ENCODE results near the gene CMAS.
A peak's percentile ranks its signal among the peaks of the same experiment; 100 is the strongest.
"Not testable (repeated sequence)": the region's sequence is repeated elsewhere in the genome, so short reads cannot be mapped to it uniquely, and the experiment has no call there.

CMAS gene

GRCh38 chr12:22084852-22085251 lies 38.8 kb downstream of the CMAS start:
- TF ChIP-seq CTCF (IDR thresholded peaks at IDR 0.05; ENCODE audit: unreplicated experiment in 3 of 3): no peak
- peaks cover 14% of the 10 kb centered on the region for H3K4me1 Mint-ChIP-seq
- peaks cover 4% of the 10 kb centered on the region for H3K27me3 Mint-ChIP-seq (ENCODE audit: low read depth)
- no peak overlapping the region for H3K4me3 Mint-ChIP-seq
- H3K9me3 Mint-ChIP-seq: no peaks in the 10 kb centered on the region
- no peak overlapping the region for H3K27ac Mint-ChIP-seq
- no peaks in the 10 kb centered on the region for H3K36me3 Mint-ChIP-seq (ENCODE audit: low read depth)

- H3K4me3 Mint-ChIP-seq: no peak overlapping the region
- peaks cover 2% of the 10 kb centered on the region for H3K27me3 Mint-ChIP-seq (ENCODE audit: low read depth)
- TF ChIP-seq CTCF (IDR thresholded peaks at IDR 0.05; ENCODE audit: unreplicated experiment in 3 of 3): no peak
- H3K9me3 Mint-ChIP-seq: no peaks in the 10 kb centered on the region
- H3K27ac Mint-ChIP-seq: peak overlapping the region in 2 of 3 experiments; percentile 4 to 16
- H3K4me1 Mint-ChIP-seq: no peaks in the 10 kb centered on the region
- H3K36me3 Mint-ChIP-seq (ENCODE audit: low read depth): no peaks in the 10 kb centered on the region
Measured at GRCh38 chr12:22088886-22089285, 42.9 kb downstream of the CMAS start.

- no peaks in the 10 kb centered on the region for H3K9me3 Mint-ChIP-seq
- TF ChIP-seq CTCF (IDR thresholded peaks at IDR 0.05; ENCODE audit: unreplicated experiment in 3 of 3): no peak
- no peaks in the 10 kb centered on the region for H3K4me1 Mint-ChIP-seq
- no peaks in the 10 kb centered on the region for H3K36me3 Mint-ChIP-seq (ENCODE audit: low read depth)
- H3K27me3 Mint-ChIP-seq (ENCODE audit: low read depth): no peaks in the 10 kb centered on the region
- H3K4me3 Mint-ChIP-seq: no peak overlapping the region
- no peak overlapping the region for H3K27ac Mint-ChIP-seq
Measured at GRCh38 chr12:22089486-22089885, 43.5 kb downstream of the CMAS start.

- H3K36me3 Mint-ChIP-seq (ENCODE audit: low read depth); H3K27me3 Mint-ChIP-seq (ENCODE audit: low read depth); H3K4me3 Mint-ChIP-seq; H3K27ac Mint-ChIP-seq; H3K4me1 Mint-ChIP-seq: not testable (repeated sequence)
- peaks cover 26% of the 10 kb centered on the region for H3K9me3 Mint-ChIP-seq
Measured at GRCh38 chr12:22099062-22099461, 53.0 kb downstream of the CMAS start.

GRCh38 chr12:22100958-22101748 lies 55.1 kb downstream of the CMAS start:
- Mint-ChIP-seq H3K4me1 (no peaks in the 10 kb centered on the region), H3K27ac (no peak overlapping the region), H3K4me3 (no peak overlapping the region), H3K27me3 (ENCODE audit: low read depth) (no peaks in the 10 kb centered on the region), H3K9me3 (peaks cover 28% of the 10 kb centered on the region), H3K36me3 (ENCODE audit: low read depth) (no peaks in the 10 kb centered on the region)
- peak in 1 of 3 experiments; percentile 43 for TF ChIP-seq CTCF (IDR thresholded peaks at IDR 0.05; ENCODE audit: unreplicated experiment in 3 of 3)

GRCh38 chr12:22101749-22102243 lies 55.8 kb downstream of the CMAS start:
- H3K9me3 Mint-ChIP-seq: peaks cover 28% of the 10 kb centered on the region
- H3K27ac Mint-ChIP-seq: no peak overlapping the region
- no peaks in the 10 kb centered on the region for H3K36me3 Mint-ChIP-seq (ENCODE audit: low read depth)
- no peak for TF ChIP-seq CTCF (IDR thresholded peaks at IDR 0.05; ENCODE audit: unreplicated experiment in 3 of 3)
- H3K4me3 Mint-ChIP-seq: no peak overlapping the region
- no peaks in the 10 kb centered on the region for H3K27me3 Mint-ChIP-seq (ENCODE audit: low read depth)
- no peaks in the 10 kb centered on the region for H3K4me1 Mint-ChIP-seq

Measured in nephron (organoid).